Stimulated activated CD4-positive, alpha-beta T cell treated with anti-CD3 and anti-CD28 coated beads, Interleukin-12 subunit alpha, Interleukin-12 subunit beta, amount 100 ng/mL, for 4 hours (primary cell): ENCODE data around the gene GPS1.

Experiments
- DNase-seq: peaks from one replicate; pipeline ENCODE4 v3.0.0-alpha.2; 2020

Gene GPS1

DNA sequence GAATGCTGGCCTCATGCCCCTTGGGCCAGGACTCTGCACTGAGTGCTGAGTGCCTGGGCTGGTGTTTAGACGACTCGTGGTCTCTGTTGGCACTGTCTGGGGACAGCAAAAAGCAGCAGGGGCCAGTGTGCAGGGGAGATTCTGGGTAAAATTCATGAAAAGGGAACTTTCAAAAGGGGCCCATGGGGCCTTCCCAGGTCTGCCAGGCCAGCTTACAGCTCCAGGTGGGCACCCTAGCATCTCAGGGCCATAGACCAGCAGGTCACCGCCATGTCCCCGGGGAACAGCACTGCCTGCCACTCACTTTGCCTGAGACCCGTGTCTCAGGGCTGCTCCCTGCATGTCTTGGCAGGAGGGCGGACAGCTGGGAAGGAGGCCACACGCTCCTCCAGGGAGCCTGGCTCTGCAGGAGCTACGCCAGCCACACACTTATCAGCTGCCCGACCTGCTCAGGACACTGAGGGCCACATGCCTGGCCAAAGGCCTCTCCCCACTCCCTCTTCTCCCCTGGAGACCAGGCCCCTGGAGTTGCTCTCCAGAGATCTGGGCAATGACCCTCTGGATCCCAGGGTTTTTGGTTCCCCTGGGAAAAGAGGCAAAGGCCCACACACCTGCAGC, 55.1 kb downstream of the GPS1 start:
- no peak for DNase-seq
